ENCODE measurements around the gene MYH6. TPM values are rescaled to one million over a fixed set of nuclear protein-coding genes. Genes with fewer than 3 reads are reported as not detected.

The MYH6 gene
- total and polyA plus RNA-seq, 2 donors (not counting 1 experiment from before 2014, with no cell fraction given) = not detected

- ATAC-seq (ENCODE audit: low read depth) (no peak), DNase-seq (no peak)
- Mint-ChIP-seq H3K9me3 (ENCODE audit: insufficient read depth) (no peaks in the 10 kb centered on the region), H3K4me3 (no peak overlapping the region), H3K27ac (no peak overlapping the region), H3K27me3 (peaks cover 35% of the 10 kb centered on the region), H3K4me1 (no peaks in the 10 kb centered on the region)
- intact Hi-C loops (cut with micrococcal nuclease) = no loop called here
- no peaks in the 10 kb centered on the region for H3K36me3 ChIP-seq (replicated peaks in 1 of 2; ENCODE audit: control extremely low read depth in 1 of 2, control insufficient read depth in 1 of 2, extremely low read depth in 1 of 2, insufficient read depth in 2 of 2, low read length in 1 of 2)
- no peak overlapping the region for H3K27ac ChIP-seq (ENCODE audit: low read length in 2 of 2)
- no peaks in the 10 kb centered on the region for H4K20me1 ChIP-seq (ENCODE audit: control insufficient read depth, insufficient read depth, low read length, poor library complexity, severe bottlenecking)
- H3K9ac ChIP-seq (ENCODE audit: low read length) = no peak overlapping the region
- H3K79me2 ChIP-seq (ENCODE audit: control insufficient read depth, insufficient read depth, low read length) = no peaks in the 10 kb centered on the region
- CTCF ChIA-PET = no interaction called here
- no peak for TF ChIP-seq EZH2 (IDR thresholded peaks at IDR 0.05; ENCODE audit: borderline replicate concordance, insufficient read depth, low read depth, low read length, poor library complexity, severe bottlenecking)
- no peak for TF ChIP-seq CTCF (IDR thresholded peaks at IDR 0.05)
- WGBS (ENCODE audit: insufficient coverage) = 92% methylated on average over 4 of the region's 7 CpGs
- H3K4me2 ChIP-seq (replicated peaks; ENCODE audit: low read depth, low read length, poor library complexity, severe bottlenecking) = no peak overlapping the region
- no peak overlapping the region for H2AFZ ChIP-seq (ENCODE audit: insufficient read depth, low read depth, low read length, poor library complexity, severe bottlenecking)
- POLR2A ChIA-PET = no interaction called here
- peaks cover 0 to 17% (median 6%) of the 10 kb centered on the region in 4 experiments for H3K27me3 ChIP-seq (replicated peaks in 1 of 4; ENCODE audit: control extremely low read depth in 1 of 4, control insufficient read depth in 3 of 4, insufficient read depth in 4 of 4, low read length in 3 of 4)
- no peaks in the 10 kb centered on the region for H3K4me1 ChIP-seq (ENCODE audit: control insufficient read depth in 2 of 2, insufficient read depth in 2 of 2, low read length in 2 of 2)
- no peaks in the 10 kb centered on the region for H3K9me3 ChIP-seq (ENCODE audit: control extremely low read depth in 1 of 3, control insufficient read depth in 2 of 3, insufficient read depth in 1 of 3, low read length in 2 of 3)
- H3K4me3 ChIP-seq (ENCODE audit: control extremely low read depth in 1 of 5, extremely low read depth in 1 of 5, insufficient read depth in 1 of 5, low read depth in 2 of 5, low read length in 4 of 5) = no peak overlapping the region
Measured at GRCh38 chr14:23447361-23448350, 39.6 kb upstream of the MYH6 start.

- H3K79me2 ChIP-seq (ENCODE audit: control insufficient read depth, insufficient read depth, low read length) = no peaks in the 10 kb centered on the region
- ChIA-PET CTCF (no interaction called here), POLR2A (no interaction called here)
- H3K9me3 ChIP-seq (ENCODE audit: control extremely low read depth in 1 of 3, control insufficient read depth in 2 of 3, insufficient read depth in 1 of 3, low read length in 2 of 3) = no peaks in the 10 kb centered on the region
- no peak for ATAC-seq (ENCODE audit: low read depth)
- no peak overlapping the region for H3K4me3 ChIP-seq (ENCODE audit: control extremely low read depth in 1 of 5, extremely low read depth in 1 of 5, insufficient read depth in 1 of 5, low read depth in 2 of 5, low read length in 4 of 5)
- no peak for DNase-seq
- Mint-ChIP-seq H3K4me1 (no peaks in the 10 kb centered on the region), H3K27ac (no peak overlapping the region), H3K27me3 (peaks cover 32% of the 10 kb centered on the region), H3K4me3 (no peak overlapping the region), H3K9me3 (ENCODE audit: insufficient read depth) (no peaks in the 10 kb centered on the region)
- TF ChIP-seq CTCF (IDR thresholded peaks at IDR 0.05) (no peak), EZH2 (IDR thresholded peaks at IDR 0.05; ENCODE audit: borderline replicate concordance, insufficient read depth, low read depth, low read length, poor library complexity, severe bottlenecking) (no peak)
- no peak overlapping the region for H3K27ac ChIP-seq (ENCODE audit: low read length in 2 of 2)
- no peak overlapping the region for H2AFZ ChIP-seq (ENCODE audit: insufficient read depth, low read depth, low read length, poor library complexity, severe bottlenecking)
- H3K4me1 ChIP-seq (ENCODE audit: control insufficient read depth in 2 of 2, insufficient read depth in 2 of 2, low read length in 2 of 2) = no peaks in the 10 kb centered on the region
- intact Hi-C loops (cut with micrococcal nuclease) = no loop called here
- no peaks in the 10 kb centered on the region for H3K36me3 ChIP-seq (replicated peaks in 1 of 2; ENCODE audit: control extremely low read depth in 1 of 2, control insufficient read depth in 1 of 2, extremely low read depth in 1 of 2, insufficient read depth in 2 of 2, low read length in 1 of 2)
- no peak overlapping the region for H3K4me2 ChIP-seq (replicated peaks; ENCODE audit: low read depth, low read length, poor library complexity, severe bottlenecking)
- H3K27me3 ChIP-seq (replicated peaks in 1 of 4; ENCODE audit: control extremely low read depth in 1 of 4, control insufficient read depth in 3 of 4, insufficient read depth in 4 of 4, low read length in 3 of 4) = peaks cover 0 to 13% (median 3%) of the 10 kb centered on the region in 4 experiments
- no peaks in the 10 kb centered on the region for H4K20me1 ChIP-seq (ENCODE audit: control insufficient read depth, insufficient read depth, low read length, poor library complexity, severe bottlenecking)
- no peak overlapping the region for H3K9ac ChIP-seq (ENCODE audit: low read length)
- 91% methylated on average over 4 of the region's 4 CpGs for WGBS (ENCODE audit: insufficient coverage)
Measured at GRCh38 chr14:23446291-23446851, 38.3 kb upstream of the MYH6 start.
